ENCODE data around the gene CHCHD3.

DNA sequence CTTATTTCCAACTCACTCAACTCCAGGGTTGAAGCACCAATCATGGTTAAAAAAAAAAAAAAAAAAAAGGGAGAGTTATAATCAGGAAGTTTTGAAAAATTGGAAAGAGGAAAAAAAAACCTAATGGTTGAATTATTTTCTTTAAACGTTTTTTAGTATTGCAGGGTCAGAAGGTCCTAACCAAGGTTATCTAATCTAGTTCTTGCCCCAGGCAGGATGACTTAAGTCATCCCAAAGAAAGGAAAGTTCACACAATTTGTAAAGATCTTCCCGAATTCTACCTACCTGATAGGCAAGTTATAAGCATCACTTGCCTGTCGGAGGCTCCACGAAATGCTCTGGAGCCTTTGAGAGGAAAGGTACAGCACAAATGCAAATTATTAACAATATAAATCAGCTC is 297.5 kb downstream of the CHCHD3 start:
- no peak for TF ChIP-seq POLR2A (IDR thresholded peaks at IDR 0.05)
- TF ChIP-seq, protein P1, sequence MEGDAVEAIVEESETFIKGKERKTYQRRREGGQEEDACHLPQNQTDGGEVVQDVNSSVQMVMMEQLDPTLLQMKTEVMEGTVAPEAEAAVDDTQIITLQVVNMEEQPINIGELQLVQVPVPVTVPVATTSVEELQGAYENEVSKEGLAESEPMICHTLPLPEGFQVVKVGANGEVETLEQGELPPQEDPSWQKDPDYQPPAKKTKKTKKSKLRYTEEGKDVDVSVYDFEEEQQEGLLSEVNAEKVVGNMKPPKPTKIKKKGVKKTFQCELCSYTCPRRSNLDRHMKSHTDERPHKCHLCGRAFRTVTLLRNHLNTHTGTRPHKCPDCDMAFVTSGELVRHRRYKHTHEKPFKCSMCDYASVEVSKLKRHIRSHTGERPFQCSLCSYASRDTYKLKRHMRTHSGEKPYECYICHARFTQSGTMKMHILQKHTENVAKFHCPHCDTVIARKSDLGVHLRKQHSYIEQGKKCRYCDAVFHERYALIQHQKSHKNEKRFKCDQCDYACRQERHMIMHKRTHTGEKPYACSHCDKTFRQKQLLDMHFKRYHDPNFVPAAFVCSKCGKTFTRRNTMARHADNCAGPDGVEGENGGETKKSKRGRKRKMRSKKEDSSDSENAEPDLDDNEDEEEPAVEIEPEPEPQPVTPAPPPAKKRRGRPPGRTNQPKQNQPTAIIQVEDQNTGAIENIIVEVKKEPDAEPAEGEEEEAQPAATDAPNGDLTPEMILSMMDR (IDR thresholded peaks at IDR 0.05), result no peak
- TF ChIP-seq POLR2AphosphoS5 (IDR thresholded peaks at IDR 0.05; ENCODE audit: insufficient read depth in 1 of 2, low read depth in 1 of 2), result no peak

Data from vagina (tissue), 2 donors.